Measurements from ENCODE around the gene BPIFB3. TPM values are rescaled to one million over a fixed set of nuclear protein-coding genes. Genes with fewer than 3 reads are reported as not detected.

The BPIFB3 gene
- total RNA-seq, 1 experiment from 2014 or later = not detected

- Histone ChIP-seq H3K9me3 (ENCODE audit: low read depth, low read length, poor library complexity, severe bottlenecking) (no peaks in the 10 kb centered on the region), H3K4me1 (ENCODE audit: insufficient read depth, low read length, poor library complexity, severe bottlenecking) (no peaks in the 10 kb centered on the region), H3K27me3 (replicated peaks; ENCODE audit: insufficient read depth, low read depth, low read length, poor library complexity) (peaks cover 7% of the 10 kb centered on the region), H3K4me3 (ENCODE audit: low read depth, low read length, poor library complexity, severe bottlenecking) (no peak overlapping the region), H3K36me3 (ENCODE audit: insufficient read depth, low read length, poor library complexity, severe bottlenecking) (no peaks in the 10 kb centered on the region), H3K27ac (ENCODE audit: low read depth, low read length, poor library complexity, severe bottlenecking) (no peak overlapping the region)
- DNase-seq (ENCODE audit: low spot score) = no peak
- ChIA-PET CTCF (no interaction called here), POLR2A (ENCODE audit: low non-redundant PET) (no interaction called here)
- no peak for TF ChIP-seq CTCF (conservative IDR thresholded peaks at IDR 0.05; ENCODE audit: low read depth, low read length)
- no peak for TF ChIP-seq EZH2 (IDR thresholded peaks at IDR 0.05; ENCODE audit: borderline replicate concordance, low read depth, low read length, poor library complexity, severe bottlenecking)
- no TSS peak for BruUV-seq (replicated peaks)
- intact Hi-C loops (cut with micrococcal nuclease; ENCODE audit: unreplicated experiment) = no loop called here
Measured at GRCh38 chr20:33005908-33006775, 47.6 kb upstream of the BPIFB3 start.

GRCh38 chr20:33006776-33007375 is 46.8 kb upstream of the BPIFB3 start:
- H3K36me3 ChIP-seq (ENCODE audit: insufficient read depth, low read length, poor library complexity, severe bottlenecking) = no peaks in the 10 kb centered on the region
- no TSS peak for BruUV-seq (replicated peaks)

More at GRCh38 chr20:33006776-33007375, 46.8 kb upstream of the BPIFB3 start:
- CTCF ChIA-PET = no interaction called here
- intact Hi-C loops (cut with micrococcal nuclease; ENCODE audit: unreplicated experiment) = no loop called here
- no peak overlapping the region for H3K27ac ChIP-seq (ENCODE audit: low read depth, low read length, poor library complexity, severe bottlenecking)
- H3K4me1 ChIP-seq (ENCODE audit: insufficient read depth, low read length, poor library complexity, severe bottlenecking) = no peaks in the 10 kb centered on the region
- H3K9me3 ChIP-seq (ENCODE audit: low read depth, low read length, poor library complexity, severe bottlenecking) = no peaks in the 10 kb centered on the region
- DNase-seq (ENCODE audit: low spot score) = no peak
- POLR2A ChIA-PET (ENCODE audit: low non-redundant PET) = no interaction called here
- no peak overlapping the region for H3K4me3 ChIP-seq (ENCODE audit: low read depth, low read length, poor library complexity, severe bottlenecking)
- peaks cover 13% of the 10 kb centered on the region for H3K27me3 ChIP-seq (replicated peaks; ENCODE audit: insufficient read depth, low read depth, low read length, poor library complexity)
- no peak for TF ChIP-seq CTCF (conservative IDR thresholded peaks at IDR 0.05; ENCODE audit: low read depth, low read length)
- TF ChIP-seq EZH2 (IDR thresholded peaks at IDR 0.05; ENCODE audit: borderline replicate concordance, low read depth, low read length, poor library complexity, severe bottlenecking) = no peak

All from A673 (cell line).